ENCODE data around the gene TPO.

The TPO gene

DNA sequence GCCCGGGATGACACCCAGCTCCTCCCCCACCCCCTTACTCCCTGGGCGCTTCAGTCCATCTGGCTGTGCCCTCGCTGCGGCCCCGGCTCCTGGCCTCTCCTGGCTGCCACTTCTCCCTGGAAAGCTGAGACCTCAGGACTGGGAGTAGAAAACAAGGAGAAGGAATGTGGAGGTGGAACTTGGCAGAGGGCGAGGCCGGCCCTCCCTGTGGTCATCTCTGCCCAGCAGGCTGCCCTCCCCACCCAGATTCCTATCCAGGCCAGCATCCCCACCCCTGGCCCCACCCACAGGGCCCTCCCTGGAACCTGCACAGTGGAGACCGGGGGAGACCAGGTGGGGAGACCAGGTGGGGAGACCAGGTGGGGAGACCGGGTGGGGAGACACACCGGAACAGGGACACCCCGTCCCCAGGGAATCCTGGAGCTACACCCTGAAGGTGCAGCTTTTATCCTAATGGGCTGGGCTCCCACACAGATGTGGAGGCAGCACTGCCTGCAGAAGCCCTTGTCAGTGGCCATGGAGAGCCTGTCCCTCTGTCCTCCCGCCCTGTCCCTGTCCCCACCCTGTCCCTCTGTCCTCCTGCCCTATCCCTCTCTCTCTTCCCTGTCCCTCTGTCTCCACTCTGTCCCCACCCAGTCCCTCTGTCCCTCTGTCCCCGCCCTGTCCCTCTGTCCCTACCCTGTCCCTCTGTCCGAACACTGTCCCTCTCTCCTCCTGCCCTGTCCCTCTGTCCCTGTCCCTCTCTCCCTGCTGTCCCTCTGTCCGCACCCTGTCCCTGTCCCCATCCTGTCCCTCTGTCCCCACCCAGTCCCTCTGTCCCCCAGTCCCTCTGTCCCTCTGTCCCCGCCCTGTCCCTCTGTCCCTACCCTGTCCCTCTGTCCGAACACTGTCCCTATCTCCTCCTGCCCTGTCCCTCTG, 173.9 kb downstream of the TPO start:
- Mint-ChIP-seq H3K4me3 (no peak overlapping the region), H3K4me1 (no peaks in the 10 kb centered on the region), H3K27me3 (peaks cover 52% of the 10 kb centered on the region), H3K36me3 (no peaks in the 10 kb centered on the region), H3K9me3 (no peaks in the 10 kb centered on the region), H3K27ac (no peak overlapping the region)
- peak; percentile 17 for ATAC-seq

DNA sequence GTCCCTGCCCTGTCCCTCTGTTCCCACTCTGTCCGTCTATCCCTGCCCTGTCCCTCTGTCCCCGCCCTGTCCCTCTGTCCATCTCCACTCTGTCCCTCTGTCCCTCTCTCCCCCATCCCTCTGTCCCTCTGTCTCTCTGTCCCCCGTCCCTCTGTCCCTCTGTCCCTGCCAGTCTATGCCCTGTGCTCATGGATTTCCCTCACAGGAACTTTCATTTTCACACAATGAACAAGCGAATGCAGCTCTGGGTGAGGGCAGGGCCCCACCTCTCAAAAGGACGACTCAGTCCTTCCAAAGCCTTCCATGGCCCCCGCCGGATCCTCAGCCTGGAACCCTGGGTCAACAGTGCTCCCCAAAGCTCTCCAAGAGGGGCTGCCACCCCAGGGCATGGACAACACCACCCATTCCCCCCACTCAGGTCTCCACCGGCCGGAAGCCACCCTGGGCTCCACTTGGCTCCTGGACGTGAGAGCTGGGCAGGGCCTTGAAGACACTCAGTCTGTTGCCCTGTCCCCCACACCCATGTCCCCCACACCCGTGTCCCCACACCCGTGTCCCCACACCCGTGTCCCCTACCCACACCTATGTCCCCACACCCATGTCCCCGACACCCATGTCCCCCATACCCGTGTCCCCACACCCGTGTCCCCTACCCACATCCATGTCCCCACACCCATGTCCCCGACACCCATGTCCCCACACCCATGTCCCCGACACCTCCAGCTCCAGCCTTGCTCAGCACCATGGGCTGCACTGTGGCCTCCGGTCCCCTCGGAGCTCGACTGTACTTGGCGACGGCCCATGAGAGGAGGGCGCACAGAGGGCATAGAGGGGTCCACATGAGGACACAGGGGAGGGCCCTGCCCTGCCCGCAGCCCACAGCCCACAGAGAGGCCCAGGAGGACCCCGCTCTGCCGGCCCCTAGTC, 175.1 kb downstream of the TPO start:
- no peaks in the 10 kb centered on the region for H3K9me3 Mint-ChIP-seq
- no peaks in the 10 kb centered on the region for H3K4me1 Mint-ChIP-seq
- H3K27me3 Mint-ChIP-seq = peaks cover 49% of the 10 kb centered on the region
- H3K27ac Mint-ChIP-seq = no peak overlapping the region
- H3K36me3 Mint-ChIP-seq = no peaks in the 10 kb centered on the region
- H3K4me3 Mint-ChIP-seq = no peak overlapping the region
- ATAC-seq = peak; percentile 48

DNA sequence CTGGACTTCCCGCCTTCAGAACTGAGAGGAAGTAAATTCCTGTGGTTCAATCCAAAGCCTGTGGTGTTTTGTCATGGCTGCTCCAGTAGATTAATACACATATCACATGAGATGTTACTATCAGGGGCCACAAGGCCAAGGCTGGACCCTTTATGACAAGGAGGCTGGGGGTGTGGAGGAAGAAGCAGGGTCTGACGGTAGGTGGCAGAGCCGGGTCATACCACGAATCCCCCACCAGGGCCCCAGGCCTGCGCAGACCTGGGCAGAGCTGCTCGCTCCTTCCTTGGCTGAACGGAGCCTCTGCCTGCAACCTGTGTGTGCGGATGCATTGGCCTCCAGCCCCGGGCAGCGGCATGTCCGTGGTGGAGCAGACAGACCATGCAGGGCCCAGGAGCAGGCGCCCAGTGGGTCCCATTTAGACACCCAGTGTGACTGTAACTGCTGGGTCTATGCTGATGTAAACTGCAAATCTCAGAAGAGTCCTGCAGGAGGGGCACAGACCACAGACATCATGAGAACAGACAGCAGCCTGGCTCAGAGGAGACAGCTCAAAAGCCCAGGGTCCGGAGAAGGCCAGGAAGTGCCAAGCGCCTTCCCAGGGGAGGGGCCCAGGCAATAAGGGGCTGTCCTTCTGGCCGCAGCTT, 175.8 kb downstream of the TPO start:
- no peak for ATAC-seq
- Mint-ChIP-seq H3K27ac (no peak overlapping the region), H3K27me3 (peaks cover 49% of the 10 kb centered on the region), H3K4me1 (no peaks in the 10 kb centered on the region), H3K4me3 (no peak overlapping the region), H3K9me3 (no peaks in the 10 kb centered on the region), H3K36me3 (no peaks in the 10 kb centered on the region)

DNA sequence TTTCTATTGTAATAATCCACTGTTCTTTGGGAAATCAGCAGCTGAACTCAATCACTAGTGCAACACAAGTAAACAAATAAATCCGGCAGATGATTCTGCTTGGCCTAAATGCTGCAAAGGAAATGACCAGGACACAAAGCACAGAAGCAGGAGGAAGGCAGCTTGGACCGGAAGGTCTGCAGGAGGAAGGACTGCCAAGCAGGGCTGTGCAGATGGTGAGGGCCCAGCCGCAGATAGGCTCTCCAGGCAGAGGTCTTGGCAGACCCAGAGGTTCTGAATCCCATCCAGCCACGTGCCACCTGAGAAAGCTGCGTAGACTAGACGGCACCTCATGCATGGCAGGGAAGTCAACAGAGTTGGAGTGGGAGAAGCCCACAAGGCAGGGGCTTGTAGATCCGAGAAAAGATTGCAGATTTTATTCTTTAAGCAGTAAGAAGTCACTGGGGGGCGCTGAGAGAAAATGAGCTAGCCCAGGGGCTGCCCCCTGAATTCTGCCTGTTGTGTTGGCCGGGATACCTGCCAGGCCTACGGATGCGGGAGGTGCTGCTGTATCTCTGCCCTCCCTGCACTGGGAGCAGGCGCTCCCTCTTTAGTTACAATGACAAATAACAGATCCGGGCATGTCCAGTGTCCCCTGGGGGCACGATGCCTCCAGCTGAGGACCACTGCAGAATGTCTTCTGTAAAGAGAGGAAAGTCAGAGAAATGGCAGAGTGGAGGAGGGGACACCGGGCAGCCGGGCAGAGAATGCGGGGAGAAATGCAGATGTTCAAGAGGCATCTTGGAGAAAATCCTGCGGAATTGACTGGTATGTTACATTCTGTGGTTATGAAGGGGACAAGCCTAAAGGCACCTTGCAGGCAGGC, 177.6 kb downstream of the TPO start:
- no peak for ATAC-seq
- no peaks in the 10 kb centered on the region for H3K36me3 Mint-ChIP-seq
- H3K27me3 Mint-ChIP-seq = peaks cover 49% of the 10 kb centered on the region
- H3K9me3 Mint-ChIP-seq = no peaks in the 10 kb centered on the region
- no peak overlapping the region for H3K27ac Mint-ChIP-seq
- H3K4me1 Mint-ChIP-seq = no peaks in the 10 kb centered on the region
- H3K4me3 Mint-ChIP-seq = no peak overlapping the region

DNA sequence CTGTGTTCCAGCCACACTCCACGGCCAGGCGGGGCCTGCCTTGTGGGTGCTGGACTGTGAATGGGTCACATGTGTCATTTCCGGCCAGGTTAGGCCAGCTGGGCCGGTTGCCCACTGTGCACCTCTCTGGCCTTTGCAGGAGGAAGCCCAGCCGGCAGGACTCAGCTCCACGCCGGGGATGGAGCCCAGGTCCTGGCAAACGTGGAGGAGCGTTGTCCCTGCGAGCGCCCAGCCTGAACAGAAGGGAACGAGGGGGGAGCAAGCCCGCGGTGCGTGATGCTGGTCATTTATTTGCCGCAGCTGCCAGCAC, 178.2 kb downstream of the TPO start:
- Mint-ChIP-seq H3K4me1 (no peaks in the 10 kb centered on the region), H3K27ac (no peak overlapping the region), H3K4me3 (no peak overlapping the region), H3K9me3 (no peaks in the 10 kb centered on the region), H3K36me3 (no peaks in the 10 kb centered on the region), H3K27me3 (peaks cover 49% of the 10 kb centered on the region)
- no peak for ATAC-seq
